Skin epidermis (tissue), 12 donors: ENCODE data around the gene SLC25A47.
A peak's percentile ranks its signal among the peaks of the same experiment; 100 is the strongest.
"Not testable (repeated sequence)": the region's sequence is repeated elsewhere in the genome, so short reads cannot be mapped to it uniquely, and the experiment has no call there.

Experiments used
- H3K27ac ChIP-seq, 21 experiments: fragments of 200-600 bp; sonication (generic) in 11 of 21; one replicate each; pipeline ENCODE4 v1.5.0; 2020; ENCODE audit warnings: mild to moderate bottlenecking in 3 of 21, inconsistent platforms in 2 of 21, moderate library complexity in 2 of 21
- H3K4me3 ChIP-seq, 7 experiments: fragments of 200-600 bp; sonication (generic) in 2 of 7; one replicate each; pipeline ENCODE4 v1.5.0; 2020; ENCODE audit warnings: inconsistent platforms in 2 of 7, mild to moderate bottlenecking in 2 of 7, moderate library complexity in 1 of 7

SLC25A47 gene

DNA sequence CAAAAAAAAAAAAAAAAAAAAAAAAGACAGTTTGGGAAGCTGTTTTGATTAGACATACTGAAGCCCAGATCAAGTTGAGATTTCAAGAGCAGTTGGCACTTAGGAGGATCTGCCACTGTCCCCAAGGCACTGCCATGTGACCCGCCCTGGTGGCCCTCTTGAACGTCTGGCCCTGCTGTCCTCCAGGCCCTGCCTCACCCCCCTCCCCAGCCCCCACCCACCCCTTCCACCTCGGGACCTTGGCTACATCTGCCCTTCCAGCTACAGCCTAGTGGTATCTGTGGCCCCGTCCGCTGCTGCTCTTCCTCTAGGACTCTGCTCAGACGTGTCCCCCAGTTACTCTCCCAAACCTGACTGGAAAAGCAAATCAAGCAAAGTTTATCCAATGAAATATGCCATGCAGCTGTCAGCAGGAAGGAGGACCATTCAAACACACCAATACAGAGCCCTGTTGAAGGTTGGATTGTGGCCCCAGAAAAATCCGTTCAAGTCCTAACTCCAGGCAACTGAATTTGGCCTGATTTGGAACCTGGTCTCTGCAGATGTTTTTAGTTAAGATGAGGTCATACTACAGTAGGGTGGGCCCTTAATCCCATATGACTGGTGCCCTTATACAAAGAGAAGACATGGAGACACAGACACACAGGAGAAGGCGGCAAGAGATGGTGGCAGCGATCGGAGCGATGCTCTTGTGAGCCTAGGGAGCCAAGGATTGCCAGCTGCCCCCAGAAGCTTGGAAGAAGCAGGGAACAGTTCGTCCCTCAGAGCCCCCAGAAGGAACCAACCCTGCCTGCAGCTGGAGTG, 34.6 kb upstream of the SLC25A47 start:
- no peak overlapping the region for H3K27ac ChIP-seq

DNA sequence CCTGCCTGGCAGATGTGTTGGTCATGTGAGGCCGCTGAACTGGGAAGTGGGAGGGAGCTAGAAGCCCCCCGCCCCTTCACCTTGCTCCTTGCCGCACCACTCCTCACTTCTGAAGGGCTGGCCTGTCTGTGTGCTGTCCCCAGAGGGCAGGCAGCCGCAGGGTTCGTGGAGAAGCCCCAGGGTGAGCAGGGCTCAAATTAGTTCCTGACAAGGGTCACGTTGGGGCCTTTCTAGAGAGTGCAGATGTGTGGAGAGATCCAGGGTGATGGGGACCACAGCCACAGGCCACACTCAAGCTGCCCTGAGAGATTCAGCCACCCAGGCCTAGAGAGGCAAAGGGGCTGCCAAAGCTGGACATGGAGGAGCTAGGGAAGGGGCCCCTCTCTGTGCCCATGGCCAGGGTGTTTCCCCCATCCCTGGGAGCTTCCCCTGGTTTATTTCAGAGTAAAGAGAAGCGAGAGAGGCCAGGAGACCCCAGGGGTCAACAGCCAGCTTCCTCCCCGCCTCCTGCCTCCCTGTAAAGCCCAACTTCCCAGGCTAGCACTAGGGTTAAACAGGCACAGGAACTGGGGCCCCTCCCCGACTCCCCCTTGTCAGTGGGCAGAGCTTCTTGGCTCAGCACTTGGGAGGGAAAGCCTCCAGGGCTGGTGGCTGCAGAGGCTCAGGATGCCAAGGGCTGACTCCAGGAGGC, 33.1 kb upstream of the SLC25A47 start:
- peak overlapping the region in 4 of 21 experiments; percentile 1 to 55 (median 18) for H3K27ac ChIP-seq
- H3K4me3 ChIP-seq, result no peak overlapping the region

More for the DNA sequence above, 34.6 kb upstream of the SLC25A47 start:
- no peak overlapping the region for H3K4me3 ChIP-seq

DNA sequence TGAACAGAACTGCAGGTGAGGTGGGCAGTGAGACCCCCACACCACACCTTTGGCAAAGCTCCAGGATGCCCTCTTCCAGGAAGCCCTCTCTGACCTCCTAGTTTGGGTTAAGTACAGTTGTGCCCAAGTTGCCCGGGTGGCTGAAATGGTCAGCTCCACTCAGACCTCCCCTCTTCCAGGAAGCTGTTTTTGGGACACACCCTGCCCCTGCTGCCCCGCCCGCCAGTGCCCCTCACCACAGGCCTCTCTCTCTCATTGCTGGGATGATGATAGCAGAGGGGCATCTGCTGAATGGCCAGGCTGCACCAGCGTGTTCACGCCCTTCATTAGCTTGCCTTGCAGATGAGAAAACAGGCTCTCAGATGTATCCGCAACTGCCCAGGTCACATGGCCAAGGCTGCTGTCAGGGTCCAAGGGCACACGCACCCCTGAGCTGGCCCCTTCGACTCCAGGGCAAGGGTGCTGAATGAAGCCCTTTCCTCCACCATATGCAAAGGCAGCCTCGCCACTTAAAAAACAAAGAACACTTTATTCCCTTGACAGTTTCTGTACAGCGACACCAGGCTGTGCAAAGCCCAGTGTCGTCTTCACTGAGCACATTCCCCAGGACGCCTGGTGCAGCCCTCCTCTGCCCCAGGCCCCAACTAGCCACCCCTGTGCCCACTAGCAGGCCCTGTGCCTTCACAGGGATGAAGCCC, 32.4 kb upstream of the SLC25A47 start:
- H3K27ac ChIP-seq, result peak overlapping the region in 2 of 21 experiments; percentile 31 to 55

DNA sequence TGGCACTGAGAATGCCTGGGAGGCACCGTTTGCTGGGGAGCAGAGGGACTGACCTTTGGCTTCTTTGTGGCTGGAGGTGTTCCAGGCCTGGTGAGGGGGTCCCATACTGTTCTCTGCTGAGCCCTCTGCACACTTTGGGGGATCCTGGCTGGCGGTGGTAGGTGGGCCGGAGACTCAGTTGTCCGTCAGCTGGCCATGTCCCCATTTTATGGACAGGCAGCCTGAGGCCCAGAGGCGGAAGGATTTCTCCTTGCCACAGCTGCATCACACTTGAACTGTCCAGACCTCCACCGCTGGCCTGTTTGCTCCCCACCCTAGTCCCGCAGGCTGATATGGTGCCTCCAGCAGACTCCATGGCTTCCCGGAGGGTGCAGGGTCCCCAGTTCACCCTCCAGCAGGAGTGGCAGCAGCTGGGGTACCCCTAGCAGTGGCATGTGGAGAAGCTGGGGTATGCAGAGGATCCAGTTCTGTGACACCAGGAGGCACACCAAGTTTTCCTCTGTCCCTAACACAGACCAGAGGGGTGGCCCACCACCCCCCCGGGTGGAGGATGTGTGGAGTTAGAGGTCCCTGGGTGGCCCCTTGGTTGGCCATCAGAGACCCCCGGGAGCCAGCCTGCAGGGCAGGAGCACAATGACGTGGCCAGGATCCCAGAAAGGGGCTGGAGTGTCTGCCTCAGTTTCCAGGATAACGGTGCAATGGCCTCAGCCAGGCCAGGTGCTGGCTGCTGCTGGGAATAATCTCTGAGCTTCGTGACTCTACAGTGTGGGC, 31.6 kb upstream of the SLC25A47 start:
- Histone ChIP-seq H3K27ac (no peak overlapping the region), H3K4me3 (no peak overlapping the region)

More for the DNA sequence above, 32.4 kb upstream of the SLC25A47 start:
- H3K4me3 ChIP-seq, result no peak overlapping the region

DNA sequence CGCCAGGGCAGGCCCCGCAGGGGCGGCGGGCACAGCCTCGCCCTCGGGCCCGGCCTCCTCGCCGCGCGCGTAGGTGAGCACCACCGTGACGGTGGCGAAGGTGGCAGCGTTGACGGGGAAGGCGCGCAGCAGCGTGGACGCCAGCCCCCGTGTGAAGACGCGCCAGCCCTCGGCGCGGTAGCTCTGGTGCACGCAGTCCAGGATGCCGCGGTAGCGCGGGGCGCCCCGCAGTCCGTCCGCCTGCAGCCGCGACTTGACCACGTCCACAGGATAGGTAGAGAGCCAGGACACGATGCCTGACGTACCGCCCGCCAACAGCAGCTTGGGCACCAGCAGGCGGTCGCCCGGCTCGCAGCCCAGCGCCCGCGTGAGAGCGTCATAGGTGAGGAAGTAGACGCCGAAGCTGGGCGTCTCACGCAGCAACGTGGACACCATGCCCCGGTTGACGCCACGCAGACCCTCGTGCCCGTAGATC, 30.8 kb upstream of the SLC25A47 start:
- Histone ChIP-seq H3K4me3 (no peak overlapping the region), H3K27ac (no peak overlapping the region)

DNA sequence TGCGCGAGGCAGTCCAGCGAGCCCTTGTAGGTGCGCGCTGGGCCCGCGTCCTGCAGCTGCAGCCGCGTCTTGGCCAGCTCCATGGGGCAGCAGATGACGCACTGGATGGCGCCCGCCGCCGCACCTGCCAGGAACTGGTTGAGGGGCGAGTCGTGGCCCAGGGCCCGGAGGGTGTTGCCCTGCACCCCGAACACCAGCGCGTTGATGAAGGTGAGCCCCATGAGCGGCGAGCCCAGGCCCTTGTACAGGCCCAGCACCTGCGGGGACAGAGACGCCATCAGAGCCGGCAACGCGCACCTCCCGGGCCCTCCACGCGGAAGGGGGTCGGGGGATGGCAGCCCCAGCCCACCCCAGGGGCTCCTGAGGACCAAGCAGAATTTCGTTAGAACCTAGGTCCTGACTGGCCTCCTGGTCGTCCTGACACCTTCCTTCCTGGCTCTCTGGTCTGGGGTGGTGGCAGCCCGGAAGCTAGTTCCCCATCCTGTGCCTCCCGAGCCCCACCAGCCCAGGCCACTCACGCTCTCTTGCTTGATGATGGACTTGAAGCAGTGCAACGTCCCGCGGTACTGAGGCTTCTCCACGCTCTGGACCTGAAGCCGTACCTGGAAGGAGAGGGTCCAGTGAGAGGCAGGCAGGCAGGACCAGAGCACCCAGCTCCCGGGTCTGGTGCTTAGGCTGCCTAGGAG, 30.2 kb upstream of the SLC25A47 start:
- Histone ChIP-seq H3K27ac (no peak overlapping the region), H3K4me3 (no peak overlapping the region)

DNA sequence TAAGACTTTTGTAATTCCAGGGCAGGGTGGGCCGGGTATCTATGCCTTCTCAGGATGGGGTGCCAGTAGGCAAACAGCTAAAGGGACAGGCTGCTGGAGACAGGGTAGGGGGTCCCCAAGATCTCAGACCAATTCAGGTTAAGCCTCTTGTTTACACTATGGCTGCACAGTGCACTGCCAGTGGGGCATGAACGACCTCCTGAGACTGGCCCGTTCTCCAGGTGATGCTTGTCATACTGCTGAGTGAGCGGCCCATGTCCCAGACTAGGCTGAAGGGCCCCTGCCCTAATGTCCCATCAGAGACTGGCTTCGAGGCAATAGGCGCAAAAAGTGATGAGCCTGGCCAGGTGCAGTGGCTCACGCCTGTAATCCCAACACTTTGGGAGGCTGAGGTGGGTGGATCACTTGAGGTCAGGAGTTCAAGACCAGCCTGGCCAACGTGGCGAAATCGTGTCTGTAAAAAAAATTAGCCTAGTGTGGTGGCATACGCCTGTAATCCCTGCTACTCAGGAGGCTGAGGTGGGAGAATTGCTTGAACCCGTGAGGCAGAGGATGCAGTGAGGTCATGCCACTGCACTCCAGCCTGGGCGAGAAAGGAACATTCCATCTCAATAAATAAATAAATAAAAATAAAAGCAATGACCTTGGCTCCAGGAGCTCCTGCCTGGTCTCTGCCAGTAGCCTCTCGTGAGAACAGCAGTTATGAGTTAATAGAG, 29.5 kb upstream of the SLC25A47 start:
- H3K27ac ChIP-seq, result no peak overlapping the region
- H3K4me3 ChIP-seq, result no peak overlapping the region

DNA sequence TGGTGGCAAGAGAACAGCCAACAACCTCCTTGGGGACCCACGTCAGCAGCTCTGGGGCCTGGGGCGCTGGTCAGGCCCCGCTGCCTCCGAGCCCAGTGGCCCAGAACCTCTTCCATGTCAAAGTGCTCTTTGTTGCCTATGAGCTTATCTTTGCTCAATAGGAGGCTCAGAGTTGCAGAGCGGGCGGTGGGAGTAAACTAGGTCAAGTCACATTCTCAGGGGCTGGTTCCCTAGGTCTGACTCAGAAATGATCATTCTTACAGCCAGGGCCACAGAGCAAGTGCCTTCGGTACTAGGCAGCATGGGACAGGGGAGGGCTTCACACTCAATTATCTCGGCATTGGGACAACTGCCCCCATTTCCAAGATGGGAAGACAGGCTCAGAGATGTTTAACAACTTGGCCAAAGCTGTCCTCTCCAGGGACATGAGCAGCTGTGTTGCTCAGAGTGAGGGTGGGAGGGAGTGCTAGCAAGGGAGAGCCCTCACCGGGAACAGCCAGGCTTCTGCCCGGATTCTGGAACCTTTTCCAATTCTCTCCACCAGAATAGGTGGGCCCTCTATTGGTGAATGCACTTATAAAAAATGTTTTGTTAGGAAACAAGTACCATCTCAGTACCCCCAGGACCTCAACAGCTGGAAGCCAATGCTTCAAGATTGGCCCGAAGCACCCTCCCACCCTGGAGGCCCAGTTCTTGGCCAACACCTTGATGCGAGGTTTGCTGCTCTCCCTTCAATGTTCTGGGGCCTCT, 28.8 kb upstream of the SLC25A47 start:
- Histone ChIP-seq H3K27ac (peak overlapping the region in 1 of 21 experiments; percentile 1), H3K4me3 (no peak overlapping the region)

DNA sequence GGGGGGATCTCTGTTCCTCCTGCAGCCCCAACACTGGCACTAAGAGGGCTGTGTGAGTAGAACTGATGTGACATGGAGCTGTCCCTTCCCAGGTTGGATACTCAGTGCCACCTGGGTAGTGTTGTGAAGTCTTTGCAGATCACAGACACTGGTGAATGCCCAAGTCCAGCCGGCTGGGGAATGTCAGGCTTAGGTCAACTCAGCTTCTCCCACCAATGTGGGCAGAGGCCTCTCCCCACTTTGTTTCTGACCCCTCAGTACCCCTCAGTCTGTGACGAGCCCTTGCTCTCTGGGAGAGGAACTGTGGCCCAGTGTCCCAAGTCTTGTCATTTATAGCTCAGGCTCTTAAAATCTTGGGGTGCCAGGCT, 28.2 kb upstream of the SLC25A47 start:
- H3K4me3 ChIP-seq, result no peak overlapping the region
- peak overlapping the region in 1 of 21 experiments; percentile 1 for H3K27ac ChIP-seq

DNA sequence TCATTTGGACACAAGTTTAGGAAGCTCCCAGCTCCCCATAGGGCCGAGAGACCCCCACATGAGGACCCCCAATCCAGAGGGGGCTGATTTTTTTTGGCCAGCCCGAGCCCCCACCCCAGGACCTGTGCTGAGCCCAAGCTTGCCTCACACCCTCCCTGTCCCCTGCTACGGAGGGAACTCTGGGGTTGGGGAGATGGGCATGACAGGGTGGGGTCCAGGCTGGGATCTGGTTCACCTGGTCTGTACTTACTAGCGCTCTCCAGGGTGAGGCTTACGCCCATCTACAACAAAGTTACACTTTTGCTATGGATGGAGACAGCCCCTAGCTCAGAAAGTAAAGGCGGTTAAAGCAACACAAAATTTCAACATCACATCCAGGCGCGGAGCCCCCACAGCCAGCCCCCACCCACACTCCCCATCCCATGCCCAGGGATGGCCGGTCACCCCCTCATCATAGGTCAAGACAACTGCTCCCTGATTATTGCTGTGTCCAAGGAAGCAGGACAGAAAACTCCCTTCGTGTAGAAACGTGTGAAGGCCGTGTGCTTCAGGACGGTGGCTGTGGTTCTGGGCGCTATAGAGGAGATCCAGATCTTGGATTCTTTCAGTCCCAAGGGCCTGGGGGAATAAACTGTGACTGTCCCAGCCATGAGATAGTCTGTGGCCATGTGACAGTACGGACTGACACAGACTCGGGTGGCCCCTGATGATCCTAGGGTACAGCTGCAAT, 27.6 kb upstream of the SLC25A47 start:
- peak overlapping the region in 1 of 21 experiments; percentile 1 for H3K27ac ChIP-seq
- H3K4me3 ChIP-seq, result no peak overlapping the region

DNA sequence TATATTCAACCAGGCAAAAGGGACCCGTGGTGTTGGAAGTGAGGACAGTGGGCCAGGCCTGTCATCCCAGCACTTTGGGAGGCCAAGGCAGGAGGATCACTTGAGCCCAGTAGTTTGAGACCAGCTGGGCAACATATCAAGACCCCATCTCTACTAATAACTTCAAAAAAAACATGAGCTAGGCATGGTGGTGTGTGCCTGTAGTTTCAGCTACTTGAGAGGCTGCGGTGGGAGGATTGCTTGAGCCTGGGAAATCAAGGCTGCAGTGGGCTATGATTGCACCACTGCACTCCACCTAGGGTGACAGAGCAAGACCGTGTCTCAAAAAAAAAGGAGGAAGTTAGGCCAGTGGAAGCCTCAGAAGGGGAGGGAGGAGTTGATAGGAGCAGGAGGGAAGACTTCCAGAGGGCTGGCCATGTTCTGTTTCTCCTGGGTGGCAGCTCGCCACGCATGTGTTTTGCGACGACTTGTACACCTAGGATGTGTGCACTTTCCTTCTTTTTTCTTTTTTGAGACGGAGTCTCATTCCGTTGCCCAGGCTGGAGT, 27.0 kb upstream of the SLC25A47 start:
- Histone ChIP-seq H3K27ac (no peak overlapping the region), H3K4me3 (no peak overlapping the region)

DNA sequence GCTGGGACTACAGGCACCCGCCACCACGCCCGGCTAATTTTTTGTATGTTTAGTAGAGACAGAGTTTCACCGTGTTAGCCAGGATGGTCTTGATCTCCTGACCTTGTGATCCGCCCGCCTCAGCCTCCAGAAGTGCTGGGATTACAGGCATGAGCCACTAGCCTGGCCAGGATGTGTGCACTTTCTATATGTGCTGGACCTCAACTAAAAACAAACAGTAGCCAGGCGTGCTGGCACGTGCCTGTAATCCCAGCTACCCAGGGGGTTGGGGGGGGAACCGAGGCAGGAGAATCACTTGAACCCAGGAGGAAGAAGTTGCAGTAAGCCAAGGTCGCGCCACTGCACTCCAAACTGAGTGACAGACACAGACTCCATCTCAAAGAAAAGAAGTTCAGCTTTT, 26.4 kb upstream of the SLC25A47 start:
- not testable (repeated sequence) for H3K4me3 ChIP-seq
- peak overlapping the region in 14 of 21 experiments; percentile 12 to 71 (median 53) for H3K27ac ChIP-seq

DNA sequence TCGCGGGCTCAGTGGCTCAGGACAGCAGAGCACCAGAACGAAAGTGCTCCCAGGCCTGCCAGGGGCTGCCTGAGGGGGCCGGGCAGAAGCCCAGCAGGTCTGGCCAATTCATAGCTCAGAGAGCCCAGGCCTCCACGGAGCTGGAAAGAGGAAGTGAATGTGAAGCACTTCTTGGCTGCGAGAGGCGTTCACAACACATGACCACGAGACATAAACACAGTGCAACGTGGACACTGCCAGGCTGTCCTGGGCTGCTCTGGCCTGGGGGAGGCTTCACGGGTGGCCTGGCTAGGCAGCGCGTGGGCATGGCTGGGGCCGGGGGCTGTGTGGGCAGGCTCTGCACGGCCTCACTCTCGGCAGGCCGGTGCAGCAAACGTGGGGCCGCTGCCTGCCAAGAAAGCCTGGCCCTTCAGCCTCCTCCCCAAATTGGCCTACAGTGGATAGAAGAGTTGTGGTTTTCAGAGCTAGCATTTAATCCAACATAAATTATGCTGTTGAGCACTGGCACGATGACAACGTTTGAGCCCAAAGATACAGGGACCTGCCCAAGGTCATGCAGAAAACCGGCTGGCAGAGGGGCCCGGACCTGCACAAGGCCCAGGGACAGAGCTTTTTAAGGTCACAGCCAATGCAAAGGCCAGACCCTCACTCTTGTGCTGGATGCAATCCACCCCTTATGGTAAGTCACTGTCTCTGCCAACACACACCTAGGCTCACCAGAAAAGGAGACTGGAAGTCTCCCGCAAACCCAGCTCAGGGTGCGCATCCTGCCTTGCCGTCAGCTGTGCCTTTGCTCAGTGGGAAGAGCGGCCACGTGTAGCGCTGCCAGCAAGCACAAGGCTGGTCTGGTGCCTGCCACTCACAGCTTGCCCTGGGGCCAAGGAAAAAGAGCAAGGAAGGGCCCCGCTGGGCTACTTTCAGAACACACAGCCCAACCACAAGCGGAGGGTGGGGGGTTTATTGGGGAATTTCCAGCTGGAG, 25.5 kb upstream of the SLC25A47 start:
- Histone ChIP-seq H3K27ac (peak overlapping the region in 19 of 21 experiments; percentile 0 to 71 (median 36)), H3K4me3 (no peak overlapping the region)

DNA sequence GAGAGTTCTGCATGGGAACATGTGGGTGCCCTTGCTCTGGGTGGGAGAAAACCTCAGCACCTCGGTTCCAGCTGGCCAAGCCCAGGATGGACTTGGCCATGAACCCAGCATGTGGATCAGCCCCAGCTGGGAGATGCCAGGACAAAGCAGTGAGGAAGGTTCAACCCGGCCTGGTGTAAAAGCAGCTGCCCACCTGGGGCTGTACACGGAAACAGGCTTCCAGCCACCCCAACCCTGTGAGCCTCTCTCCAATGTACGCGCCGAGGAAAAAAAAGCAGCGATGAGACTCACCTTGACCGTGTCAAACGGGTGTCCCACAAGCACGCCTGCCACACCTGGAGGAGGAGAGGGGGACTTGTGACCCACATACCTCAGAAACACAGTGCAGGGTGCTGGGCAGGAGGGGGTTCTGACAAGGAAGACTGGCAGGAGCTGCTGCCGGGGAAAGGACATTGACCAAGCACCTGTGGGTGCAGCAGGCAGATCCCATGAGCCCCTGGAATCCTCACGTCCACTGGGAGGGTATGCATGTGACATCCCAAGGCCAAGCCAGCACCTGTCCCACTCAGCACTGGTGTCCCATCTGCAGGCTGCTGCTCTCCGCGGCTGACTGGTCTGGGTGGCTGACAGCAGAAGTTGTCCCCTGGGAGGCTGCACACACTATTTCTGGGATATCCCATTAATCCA, 24.4 kb upstream of the SLC25A47 start:
- Histone ChIP-seq H3K27ac (peak overlapping the region in 1 of 21 experiments; percentile 23), H3K4me3 (no peak overlapping the region)

DNA sequence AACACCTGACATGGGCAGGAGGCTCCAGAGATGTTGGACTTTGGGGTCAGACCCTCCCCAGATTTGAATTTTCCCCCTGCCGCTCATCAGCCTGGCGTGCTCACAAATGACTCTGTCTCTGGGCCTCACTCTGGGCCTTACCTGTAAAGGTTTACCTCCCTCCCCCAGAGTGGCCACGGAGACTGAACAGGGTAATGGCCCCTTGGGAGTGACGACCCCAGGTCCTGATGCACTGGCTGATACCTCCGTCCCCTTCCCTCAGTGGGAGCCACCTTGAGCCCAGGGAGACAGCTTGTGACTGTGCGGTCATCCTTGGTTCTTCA, 23.9 kb upstream of the SLC25A47 start:
- H3K4me3 ChIP-seq, result no peak overlapping the region

More for the DNA sequence above, 23.9 kb upstream of the SLC25A47 start:
- H3K27ac ChIP-seq, result no peak overlapping the region
